Fibroblast of mammary gland (primary cell): ENCODE data around the gene PITX2.

ENCODE experiments used
- DNase-seq: peaks from one replicate; pipeline ENCODE4 v3.0.0-alpha.2; 2010; ENCODE audit warnings: low read depth
- H3K4me3 ChIP-seq: 2 replicates; pipeline ENCODE4 v1.5.1; 2011; ENCODE audit warnings: low read depth, mild to moderate bottlenecking, low read length, moderate library complexity; ENCODE audit not compliant: control insufficient read depth
- TF ChIP-seq, protein P1 (sequence below): conservative IDR thresholded peaks from 2 replicates; pipeline ENCODE4 v1.5.1; 2011; ENCODE audit warnings: low read depth, low read length, inconsistent platforms; ENCODE audit not compliant: control insufficient read depth, insufficient read depth

Gene PITX2

DNA sequence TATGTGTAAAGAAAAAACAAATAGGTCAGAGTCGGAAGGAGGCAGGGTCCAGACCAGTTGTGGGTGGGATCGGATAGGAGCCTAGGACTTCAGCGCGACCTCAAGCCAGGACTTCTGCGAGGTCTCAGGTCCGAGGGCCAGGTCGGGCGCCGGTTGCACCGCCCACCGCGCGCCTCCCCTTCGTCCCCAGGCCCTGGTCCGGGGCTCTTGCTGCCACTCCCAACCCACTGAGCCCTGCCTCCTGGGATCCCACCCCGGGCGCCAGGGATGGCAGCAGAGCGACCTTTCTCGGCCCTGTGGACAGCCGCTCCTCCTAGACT is 12.3 kb downstream of the PITX2 start:
- TF ChIP-seq, protein P1, sequence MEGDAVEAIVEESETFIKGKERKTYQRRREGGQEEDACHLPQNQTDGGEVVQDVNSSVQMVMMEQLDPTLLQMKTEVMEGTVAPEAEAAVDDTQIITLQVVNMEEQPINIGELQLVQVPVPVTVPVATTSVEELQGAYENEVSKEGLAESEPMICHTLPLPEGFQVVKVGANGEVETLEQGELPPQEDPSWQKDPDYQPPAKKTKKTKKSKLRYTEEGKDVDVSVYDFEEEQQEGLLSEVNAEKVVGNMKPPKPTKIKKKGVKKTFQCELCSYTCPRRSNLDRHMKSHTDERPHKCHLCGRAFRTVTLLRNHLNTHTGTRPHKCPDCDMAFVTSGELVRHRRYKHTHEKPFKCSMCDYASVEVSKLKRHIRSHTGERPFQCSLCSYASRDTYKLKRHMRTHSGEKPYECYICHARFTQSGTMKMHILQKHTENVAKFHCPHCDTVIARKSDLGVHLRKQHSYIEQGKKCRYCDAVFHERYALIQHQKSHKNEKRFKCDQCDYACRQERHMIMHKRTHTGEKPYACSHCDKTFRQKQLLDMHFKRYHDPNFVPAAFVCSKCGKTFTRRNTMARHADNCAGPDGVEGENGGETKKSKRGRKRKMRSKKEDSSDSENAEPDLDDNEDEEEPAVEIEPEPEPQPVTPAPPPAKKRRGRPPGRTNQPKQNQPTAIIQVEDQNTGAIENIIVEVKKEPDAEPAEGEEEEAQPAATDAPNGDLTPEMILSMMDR = no peak
- H3K4me3 ChIP-seq = no peak overlapping the region
- DNase-seq = no peak

DNA sequence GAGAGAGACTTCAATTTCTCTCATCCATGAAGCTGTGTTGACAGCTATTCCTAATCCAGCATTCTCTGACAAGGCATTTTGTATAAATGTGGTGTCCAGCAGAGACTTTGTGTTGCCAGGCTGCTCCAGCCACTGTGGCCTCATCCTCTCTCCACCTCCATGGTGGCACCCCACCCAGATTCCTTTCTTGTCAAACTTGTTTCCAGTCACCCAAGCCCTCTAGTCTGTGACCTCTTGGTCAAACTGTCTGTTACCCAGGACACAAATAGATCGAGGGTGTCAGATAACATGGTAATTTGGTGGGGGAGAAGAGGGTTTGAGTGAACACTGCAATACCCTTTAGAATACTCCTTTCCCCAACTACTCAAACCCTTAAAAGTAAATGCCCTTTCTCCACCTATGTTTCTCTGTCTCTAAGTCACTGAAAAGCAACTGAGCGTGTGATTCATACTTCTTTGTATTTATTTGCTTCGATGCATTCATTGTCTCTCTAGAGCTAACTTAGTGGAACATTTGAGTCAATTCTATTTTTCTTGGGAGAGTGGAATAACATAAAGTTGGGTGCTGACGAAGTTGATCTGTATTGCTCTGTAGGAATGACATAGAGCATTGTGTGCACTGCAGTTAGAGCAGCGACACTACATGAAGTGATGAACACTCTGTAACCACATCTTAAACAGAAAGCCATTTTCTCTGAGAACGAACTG is 13.7 kb downstream of the PITX2 start:
- H3K4me3 ChIP-seq = no peak overlapping the region
- no peak for DNase-seq
- TF ChIP-seq, protein P1 = no peak

DNA sequence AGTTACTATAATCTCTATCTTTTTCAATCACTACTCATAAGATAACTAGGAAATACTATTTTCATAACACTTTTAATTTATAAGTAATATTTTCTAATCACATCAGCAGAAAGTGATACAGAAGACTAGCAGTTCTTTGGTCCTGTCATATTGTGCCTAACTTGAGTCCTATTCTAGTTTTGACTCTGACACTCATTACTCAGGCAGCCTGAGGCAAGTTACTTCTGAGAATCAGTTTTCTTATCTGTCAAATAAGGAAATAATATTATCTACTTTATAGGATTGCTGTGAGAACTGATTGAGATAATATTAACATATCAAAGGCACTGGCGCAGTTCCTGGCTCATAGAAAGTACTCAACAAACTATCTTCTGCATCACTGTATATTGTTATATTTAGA is 17.8 kb downstream of the PITX2 start:
- DNase-seq = no peak
- TF ChIP-seq, protein P1 = no peak
- no peak overlapping the region for H3K4me3 ChIP-seq

DNA sequence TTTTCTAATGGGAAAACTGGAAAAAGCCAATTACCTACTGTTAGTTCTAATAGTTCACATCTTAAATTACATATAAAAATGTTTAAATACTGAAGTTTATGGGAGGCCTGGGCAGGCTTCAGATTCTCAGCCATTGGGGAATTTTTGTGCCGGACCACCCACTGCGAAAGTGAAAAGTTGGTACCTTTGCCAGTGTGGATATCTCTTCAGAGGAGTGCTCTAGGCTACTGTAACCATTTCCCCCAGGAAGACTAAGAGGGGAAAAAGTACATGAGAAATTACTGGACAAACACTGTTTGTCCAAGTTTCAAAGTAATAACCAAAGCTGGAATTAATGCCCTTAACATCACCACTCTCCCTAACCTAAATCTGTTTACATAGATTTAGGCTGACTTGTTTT is 20.8 kb downstream of the PITX2 start:
- TF ChIP-seq, protein P1 = no peak
- no peak overlapping the region for H3K4me3 ChIP-seq
- DNase-seq = no peak

DNA sequence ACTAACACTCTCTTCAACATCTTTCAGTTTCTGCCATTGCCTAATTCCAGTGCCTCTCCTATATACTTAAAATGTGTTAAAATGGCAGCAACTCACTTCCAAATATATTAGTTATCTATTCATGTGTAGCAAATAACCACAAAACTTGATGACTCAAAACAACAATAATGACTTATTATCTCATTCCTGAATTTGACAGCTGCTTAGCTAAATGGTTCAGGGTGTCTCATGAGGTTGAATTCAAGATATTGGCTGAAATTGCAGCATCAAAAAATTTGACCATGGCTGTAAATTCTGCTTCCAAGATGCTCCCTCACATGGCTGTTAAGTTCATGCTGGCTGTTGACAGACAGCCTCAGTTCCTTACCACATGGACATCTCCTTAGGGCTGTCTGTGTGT is 25.3 kb downstream of the PITX2 start:
- no peak overlapping the region for H3K4me3 ChIP-seq
- TF ChIP-seq, protein P1 = no peak
- no peak for DNase-seq

DNA sequence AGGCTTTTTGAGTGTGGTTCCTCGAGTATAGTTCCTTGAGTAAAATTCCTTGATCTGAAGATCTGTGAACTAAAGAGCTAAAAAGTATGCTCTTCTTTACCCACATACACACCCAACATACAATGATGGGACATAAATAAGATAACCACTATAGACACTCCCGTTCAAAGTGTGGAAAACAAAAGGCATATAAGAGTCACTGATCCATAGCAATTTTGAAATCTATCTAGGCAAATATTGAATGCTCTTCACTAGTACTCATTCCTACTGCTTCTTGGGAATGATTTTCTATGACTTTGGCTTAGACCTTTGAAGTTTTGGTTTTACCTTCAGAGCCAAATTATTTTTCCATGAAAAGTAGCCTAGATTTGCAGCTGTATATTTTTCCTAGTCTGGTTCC is 26.4 kb downstream of the PITX2 start:
- TF ChIP-seq, protein P1 = no peak
- no peak for DNase-seq
- H3K4me3 ChIP-seq = no peak overlapping the region

DNA sequence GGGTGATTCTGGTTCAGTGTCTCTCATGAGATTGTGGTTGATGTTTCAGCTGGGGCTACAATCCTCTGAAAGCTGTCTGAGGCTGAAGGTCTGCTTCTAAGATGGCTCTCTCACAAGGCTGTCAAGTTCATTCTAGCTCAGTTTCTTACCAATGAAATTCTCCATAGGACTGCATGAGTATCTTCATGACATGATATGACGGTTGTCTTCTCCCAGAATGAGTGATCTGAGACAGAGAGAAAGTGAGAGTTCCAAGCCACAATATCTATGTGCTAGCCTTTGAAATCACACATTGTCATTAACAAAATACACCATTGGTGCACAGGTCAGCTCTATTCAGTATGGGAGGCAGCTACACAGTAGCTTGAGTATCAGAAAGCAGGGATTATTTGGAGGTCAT is 27.3 kb downstream of the PITX2 start:
- no peak overlapping the region for H3K4me3 ChIP-seq
- DNase-seq = no peak
- TF ChIP-seq, protein P1 = no peak
